Purkinje cell (primary cell): Measurements from ENCODE around the gene R3HDML. TPM values are rescaled to one million over a fixed set of nuclear protein-coding genes. Genes with fewer than 3 reads are reported as not detected.

Source experiments
- polyA plus RNA-seq: library from polyadenylated mRNA; unstranded; fragments of >200 nt; fragmentation: Nextera tagmentation; gene quantifications from 2 replicates; pipeline ENCODE4 v1.2.1, GENCODE V29; 2014

Gene R3HDML, protein sequence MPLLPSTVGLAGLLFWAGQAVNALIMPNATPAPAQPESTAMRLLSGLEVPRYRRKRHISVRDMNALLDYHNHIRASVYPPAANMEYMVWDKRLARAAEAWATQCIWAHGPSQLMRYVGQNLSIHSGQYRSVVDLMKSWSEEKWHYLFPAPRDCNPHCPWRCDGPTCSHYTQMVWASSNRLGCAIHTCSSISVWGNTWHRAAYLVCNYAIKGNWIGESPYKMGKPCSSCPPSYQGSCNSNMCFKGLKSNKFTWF
- not detected in 2 replicates for polyA plus RNA-seq

DNA sequence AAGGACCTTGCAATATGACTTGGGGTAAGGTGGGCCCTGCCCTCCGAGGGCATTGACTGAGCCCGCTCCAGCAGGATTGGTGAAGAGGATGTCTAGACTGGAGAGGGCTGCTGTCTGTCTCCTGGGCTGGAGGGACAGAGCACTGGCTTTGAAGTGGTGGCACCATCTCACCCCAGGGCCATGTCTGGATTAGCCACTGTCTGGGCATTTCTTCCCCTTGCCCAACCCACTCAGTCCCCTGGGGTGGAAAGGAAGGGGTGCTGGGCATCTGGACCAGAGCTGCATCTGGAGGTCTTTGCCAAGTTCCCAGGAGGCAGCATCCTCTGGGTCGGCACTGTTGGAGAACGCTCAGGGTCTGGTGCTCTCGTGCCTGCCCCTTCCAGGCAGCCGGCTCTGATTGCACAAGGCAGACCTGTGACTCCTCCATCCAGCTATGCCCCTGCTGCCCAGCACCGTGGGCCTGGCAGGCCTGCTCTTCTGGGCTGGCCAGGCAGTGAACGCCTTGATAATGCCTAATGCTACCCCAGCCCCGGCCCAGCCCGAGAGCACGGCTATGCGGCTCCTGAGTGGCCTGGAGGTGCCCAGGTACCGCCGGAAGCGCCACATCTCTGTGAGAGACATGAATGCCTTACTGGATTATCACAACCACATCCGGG, at the start of gene R3HDML:
TSS of gene R3HDML (plus strand) at position 319 of the 656 bp plus-strand sequence. CDS start at position 434, 115 bp downstream.

DNA sequence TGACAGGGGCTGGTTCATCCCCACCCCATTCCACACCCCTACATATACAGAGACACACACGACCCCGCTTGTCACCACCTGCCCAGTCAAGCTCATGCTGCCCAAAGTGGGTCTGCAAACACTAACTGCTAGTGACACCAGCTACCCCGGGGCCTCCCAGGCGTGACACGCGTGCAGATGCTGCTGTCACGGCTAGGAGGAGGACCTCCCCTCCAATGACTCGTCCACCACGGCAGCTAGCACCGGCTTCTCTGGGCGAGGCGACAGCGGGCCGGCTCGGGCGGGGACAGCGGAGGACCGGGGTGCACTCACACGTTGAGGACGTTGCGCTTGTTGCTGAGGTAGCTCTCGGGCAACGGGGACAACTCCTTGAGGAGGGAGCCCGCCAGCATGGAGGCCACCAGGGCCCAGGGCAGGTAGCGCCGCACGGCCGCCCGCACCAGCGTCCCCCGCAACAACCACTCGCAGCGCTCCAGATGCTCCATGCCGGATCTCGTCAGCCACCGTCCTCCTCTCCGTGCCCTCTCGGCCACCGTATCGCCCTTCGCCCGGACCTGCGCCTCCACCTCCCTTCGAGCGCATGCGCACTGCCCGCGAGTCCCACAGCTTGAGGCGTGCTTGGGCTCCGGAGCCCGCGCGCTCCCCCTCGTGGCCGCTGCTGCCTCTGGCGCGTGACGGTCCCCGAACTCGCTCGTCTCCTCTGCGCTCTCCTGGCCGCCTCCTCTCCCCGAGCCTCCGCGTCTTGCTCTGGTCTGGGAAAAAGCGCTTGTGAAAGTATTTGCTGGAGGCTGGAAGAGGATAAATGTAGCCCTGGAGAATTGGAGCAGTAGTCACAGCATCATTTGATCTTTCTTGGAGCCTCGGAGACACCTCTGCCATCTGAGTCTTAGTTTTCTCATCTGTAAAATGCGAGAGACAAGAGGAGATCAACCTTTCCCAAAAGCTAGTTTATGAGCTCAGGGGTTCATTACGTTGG, 25.9 kb upstream of the R3HDML start, which contains the start of gene FITM2:
TSS of gene FITM2 (minus strand) at position 539 of the 976 bp plus-strand sequence. CDS start at position 485, 54 bp downstream.

DNA sequence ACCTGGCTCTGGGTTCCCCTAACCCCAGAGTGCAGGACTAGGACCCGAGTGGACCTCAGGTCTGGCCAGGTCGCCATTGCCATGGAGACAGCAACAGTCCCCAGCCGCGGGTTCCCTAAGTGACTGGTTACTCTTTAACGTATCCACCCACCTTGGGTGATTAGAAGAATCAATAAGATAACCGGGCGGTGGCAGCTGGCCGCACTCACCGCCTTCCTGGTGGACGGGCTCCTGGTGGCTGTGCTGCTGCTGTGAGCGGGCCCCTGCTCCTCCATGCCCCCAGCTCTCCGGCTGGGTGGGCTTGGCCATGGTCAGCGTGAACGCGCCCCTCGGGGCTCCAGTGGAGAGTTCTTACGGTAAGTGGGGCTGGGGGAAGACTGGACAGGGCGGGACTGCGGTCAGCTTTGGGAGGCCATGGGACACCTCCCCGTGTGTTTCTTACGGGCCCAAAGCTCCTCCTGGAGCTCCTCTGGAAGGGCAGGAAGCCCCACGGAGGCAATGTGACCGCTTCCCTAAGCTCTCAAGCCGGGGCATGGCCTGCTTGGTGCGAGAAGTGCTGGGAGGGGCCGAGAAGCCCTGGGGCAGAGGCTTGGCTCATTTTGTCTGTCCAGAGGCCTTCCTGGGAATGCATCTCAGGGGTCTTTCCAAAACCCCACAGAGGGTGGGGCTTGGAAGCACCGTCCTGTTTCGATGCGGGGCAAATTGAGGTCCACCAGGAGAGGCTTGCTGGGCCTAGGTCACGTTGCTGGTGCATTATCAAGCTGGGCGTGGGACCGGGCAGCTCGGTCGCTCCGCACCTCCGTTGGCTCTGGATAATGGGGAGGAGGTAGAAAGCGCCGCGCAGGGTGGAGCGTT, 18.9 kb downstream of the R3HDML start, which contains the start of gene HNF4A:
TSS of gene HNF4A (plus strand) at position 202 of the 855 bp plus-strand sequence. CDS start at position 308, 106 bp downstream.

Other genes starting within 250 kb of the R3HDML start
- gene JPH2, start 149.9 kb upstream of the R3HDML start, polyA plus RNA-seq: not detected in 2 replicates
- 31.1 and 40.5 TPM in 2 replicates for gene OSER1, start 126.3 kb upstream of the R3HDML start, polyA plus RNA-seq
- gene GDAP1L1, start 89.7 kb upstream of the R3HDML start, polyA plus RNA-seq: 13.4 and 20.8 TPM in 2 replicates
- 7.6 and 8.4 TPM in 2 replicates for gene FITM2, start 25.8 kb upstream of the R3HDML start, polyA plus RNA-seq
- not detected in 2 replicates for gene HNF4A, start 18.7 kb downstream of the R3HDML start, polyA plus RNA-seq
- gene TTPAL, start 138.8 kb downstream of the R3HDML start, polyA plus RNA-seq: 3.4 and 6.2 TPM in 2 replicates
- 271 and 279 TPM in 2 replicates for gene SERINC3, start 185.0 kb downstream of the R3HDML start, polyA plus RNA-seq
- gene PKIG, start 245.5 kb downstream of the R3HDML start, polyA plus RNA-seq: 19.5 and 41.2 TPM in 2 replicates